ENCODE results near the gene LARGE1. TPM values are rescaled to one million over a fixed set of nuclear protein-coding genes. Genes with fewer than 3 reads are reported as not detected.

Gene LARGE1
- total RNA-seq, 1 donor from 2014 or later: 2.4 TPM

GRCh38 chr22:33913188-33913587, 7.1 kb downstream of the LARGE1 start:
- Histone ChIP-seq H3K4me3 (ENCODE audit: low read depth, low read length) (no peak overlapping the region), H3K27me3 (ENCODE audit: control insufficient read depth, insufficient read depth, low read length) (no peaks in the 10 kb centered on the region), H3K36me3 (ENCODE audit: control insufficient read depth, insufficient read depth, low read length) (no peaks in the 10 kb centered on the region)
- DNase-seq (ENCODE audit: low read depth): no peak
- no peak for TF ChIP-seq CTCF (IDR thresholded peaks at IDR 0.05; ENCODE audit: insufficient read depth, low read length, severe bottlenecking)
- FAIRE-seq: no peak

GRCh38 chr22:33909911-33910310, 10.4 kb downstream of the LARGE1 start:
- no peaks in the 10 kb centered on the region for H3K27me3 ChIP-seq (ENCODE audit: control insufficient read depth, insufficient read depth, low read length)
- DNase-seq (ENCODE audit: low read depth) (no peak), FAIRE-seq (no peak)
- H3K4me3 ChIP-seq (ENCODE audit: low read depth, low read length): no peak overlapping the region
- no peak for TF ChIP-seq CTCF (IDR thresholded peaks at IDR 0.05; ENCODE audit: insufficient read depth, low read length, severe bottlenecking)
- H3K36me3 ChIP-seq (ENCODE audit: control insufficient read depth, insufficient read depth, low read length): no peaks in the 10 kb centered on the region

GRCh38 chr22:33909075-33909458, 11.2 kb downstream of the LARGE1 start:
- TF ChIP-seq CTCF (IDR thresholded peaks at IDR 0.05; ENCODE audit: insufficient read depth, low read length, severe bottlenecking): no peak
- Histone ChIP-seq H3K27me3 (ENCODE audit: control insufficient read depth, insufficient read depth, low read length) (no peaks in the 10 kb centered on the region), H3K36me3 (ENCODE audit: control insufficient read depth, insufficient read depth, low read length) (no peaks in the 10 kb centered on the region), H3K4me3 (ENCODE audit: low read depth, low read length) (no peak overlapping the region)
- DNase-seq (ENCODE audit: low read depth) (no peak), FAIRE-seq (no peak)

GRCh38 chr22:33908171-33909074, 11.9 kb downstream of the LARGE1 start:
- Histone ChIP-seq H3K36me3 (ENCODE audit: control insufficient read depth, insufficient read depth, low read length) (no peaks in the 10 kb centered on the region), H3K4me3 (ENCODE audit: low read depth, low read length) (no peak overlapping the region), H3K27me3 (ENCODE audit: control insufficient read depth, insufficient read depth, low read length) (no peaks in the 10 kb centered on the region)
- DNase-seq (ENCODE audit: low read depth) (no peak), FAIRE-seq (no peak)
- no peak for TF ChIP-seq CTCF (IDR thresholded peaks at IDR 0.05; ENCODE audit: insufficient read depth, low read length, severe bottlenecking)

- H3K4me3 ChIP-seq (ENCODE audit: low read depth, low read length): no peak overlapping the region
- no peak for FAIRE-seq
- no peaks in the 10 kb centered on the region for H3K36me3 ChIP-seq (ENCODE audit: control insufficient read depth, insufficient read depth, low read length)
- no peak for DNase-seq (ENCODE audit: low read depth)
- no peaks in the 10 kb centered on the region for H3K27me3 ChIP-seq (ENCODE audit: control insufficient read depth, insufficient read depth, low read length)
- no peak for TF ChIP-seq CTCF (IDR thresholded peaks at IDR 0.05; ENCODE audit: insufficient read depth, low read length, severe bottlenecking)
Measured at GRCh38 chr22:33906954-33907353, 13.3 kb downstream of the LARGE1 start.
